ENCODE results near the gene KRT84.

The KRT84 gene

GRCh38 chr12:52343550-52343949 is 41.9 kb downstream of the KRT84 start:
- DNase-seq (ENCODE audit: low read depth in 2 of 2): no peak

- DNase-seq (ENCODE audit: low read depth in 2 of 2): no peak
These were observed 42.5 kb downstream of the KRT84 start for GRCh38 chr12:52342781-52343490.

- DNase-seq (ENCODE audit: low read depth in 2 of 2): no peak
These were observed 44.3 kb downstream of the KRT84 start for GRCh38 chr12:52341066-52341580.

GRCh38 chr12:52338241-52338960 is 47.1 kb downstream of the KRT84 start:
- no peak for DNase-seq (ENCODE audit: low read depth in 2 of 2)

- no peak for DNase-seq (ENCODE audit: low read depth in 2 of 2)
These were observed 48.4 kb downstream of the KRT84 start for GRCh38 chr12:52337054-52337453.

- DNase-seq (ENCODE audit: low read depth in 2 of 2): no peak
These were observed 48.8 kb downstream of the KRT84 start for GRCh38 chr12:52336641-52337040.

- no peak for DNase-seq (ENCODE audit: low read depth in 2 of 2)
These were observed 49.7 kb downstream of the KRT84 start for GRCh38 chr12:52335598-52336262.

- no peak for DNase-seq (ENCODE audit: low read depth in 2 of 2)
These were observed 51.3 kb downstream of the KRT84 start for GRCh38 chr12:52334185-52334584.

GRCh38 chr12:52333321-52333720 is 52.1 kb downstream of the KRT84 start:
- DNase-seq (ENCODE audit: low read depth in 2 of 2): no peak

- DNase-seq (ENCODE audit: low read depth in 2 of 2): no peak
These were observed 53.1 kb downstream of the KRT84 start for GRCh38 chr12:52332381-52332780.

- DNase-seq (ENCODE audit: low read depth in 2 of 2): no peak
These were observed 53.6 kb downstream of the KRT84 start for GRCh38 chr12:52331833-52332232.

- DNase-seq (ENCODE audit: low read depth in 2 of 2): no peak
These were observed 54.4 kb downstream of the KRT84 start for GRCh38 chr12:52331039-52331438.

GRCh38 chr12:52327830-52328500 is 57.5 kb downstream of the KRT84 start:
- no peak for DNase-seq (ENCODE audit: low read depth in 2 of 2)
